CD4-positive, alpha-beta memory T cell (primary cell): ENCODE data around the gene PDE4D. TPM values are rescaled to one million over a fixed set of nuclear protein-coding genes. Genes with fewer than 3 reads are reported as not detected.
"Not testable (repeated sequence)": the region's sequence is repeated elsewhere in the genome, so short reads cannot be mapped to it uniquely, and the experiment has no call there.

ENCODE experiments used
- CTCF ChIA-PET: fragments of 350-600 bp; sonication (Branson Sonifier 250); formaldehyde crosslinking; loops from one replicate; lab custom pipeline; 2021; ENCODE audit warnings: inconsistent platforms; ENCODE audit not compliant: partially characterized antibody; lab: Charles Lee
- POLR2A ChIA-PET: fragments of 350-600 bp; sonication (Branson Sonifier 250); formaldehyde crosslinking; loops from one replicate; lab custom pipeline; 2021; ENCODE audit not compliant: partially characterized antibody; lab: Charles Lee
- DNase-seq, 5 donors: peaks; one replicate each; pipeline versions ENCODE4 v3.0.0 to v3.0.0-alpha.2; 2020 to 2022; ENCODE audit warnings: mixed read lengths in 1 of 5
- H3K27ac ChIP-seq: one replicate; pipeline ENCODE4 v1.7.0; 2013; ENCODE audit warnings: low read depth, low read length
- H3K27me3 ChIP-seq: 2 replicates; pipeline ENCODE4 v1.7.0; 2013; ENCODE audit warnings: mild to moderate bottlenecking, low read length, moderate library complexity; ENCODE audit not compliant: insufficient read depth
- H3K36me3 ChIP-seq: 2 replicates; pipeline ENCODE4 v1.7.0; 2013; ENCODE audit warnings: mild to moderate bottlenecking, low read length, moderate library complexity; ENCODE audit not compliant: insufficient read depth
- H3K4me1 ChIP-seq: 2 replicates; pipeline ENCODE4 v1.7.0; 2013; ENCODE audit warnings: mild to moderate bottlenecking, low read length, moderate library complexity; ENCODE audit not compliant: insufficient read depth
- H3K4me3 ChIP-seq, 2 donors: one replicate each; pipeline ENCODE4 v1.7.0; 2013; ENCODE audit warnings: low read length in 2 of 2, mild to moderate bottlenecking in 1 of 2
- H3K9me3 ChIP-seq, 2 donors: one replicate each; pipeline ENCODE4 v1.7.0; 2013; ENCODE audit warnings: low read length in 2 of 2, control low read depth in 1 of 2; ENCODE audit not compliant: control insufficient read depth in 1 of 2
- H3K27ac Mint-ChIP-seq, 7 donors: one replicate each; pipeline ENCODE4 v1.8.0; 2020 to 2021; ENCODE audit warnings: mixed read lengths in 7 of 7, mild to moderate bottlenecking in 6 of 7, inconsistent platforms in 3 of 7, moderate library complexity in 3 of 7
- H3K27me3 Mint-ChIP-seq, 2 donors: one replicate each; pipeline ENCODE4 v1.8.0; 2020 to 2021; ENCODE audit warnings: mixed read lengths in 2 of 2
- H3K36me3 Mint-ChIP-seq, 2 donors: one replicate each; pipeline ENCODE4 v1.8.0; 2020 to 2021; ENCODE audit warnings: mixed read lengths in 2 of 2, inconsistent platforms in 1 of 2, mild to moderate bottlenecking in 1 of 2
- H3K4me1 Mint-ChIP-seq, 4 donors: one replicate each; pipeline ENCODE4 v1.8.0; 2020 to 2021; ENCODE audit warnings: mixed read lengths in 4 of 4, mild to moderate bottlenecking in 1 of 4
- H3K4me3 Mint-ChIP-seq, 8 donors: one replicate each; pipeline ENCODE4 v1.8.0; 2020 to 2021; ENCODE audit warnings: mixed read lengths in 8 of 8, mild to moderate bottlenecking in 7 of 8, moderate library complexity in 6 of 8, inconsistent platforms in 3 of 8
- H3K9me3 Mint-ChIP-seq, 8 donors: one replicate each; pipeline ENCODE4 v1.8.0; 2020 to 2021; ENCODE audit warnings: mixed read lengths in 8 of 8, mild to moderate bottlenecking in 5 of 8, inconsistent platforms in 3 of 8, moderate library complexity in 1 of 8
- intact Hi-C: fragments of 100-400 bp; cut with micrococcal nuclease; formaldehyde crosslinking; loops from one replicate; pipeline ENCODE4 v1.15.1; 2023
- polyA plus RNA-seq, 2 donors: library from polyadenylated mRNA; unstranded; fragments of 300-500 nt; fragmentation: Illumina TruSeq; gene quantifications; one replicate each; pipeline ENCODE4 v1.2.3, GENCODE V29; 2021
- total RNA-seq, 2 experiments: library from RNA; stranded (reverse); gene quantifications; one replicate each; pipeline ENCODE4 v1.2.3, GENCODE V29; 2021

PDE4D gene
- total and polyA plus RNA-seq, 4 experiments from 2014 or later = 12.3 to 49.7 (median 30.3) TPM

DNA sequence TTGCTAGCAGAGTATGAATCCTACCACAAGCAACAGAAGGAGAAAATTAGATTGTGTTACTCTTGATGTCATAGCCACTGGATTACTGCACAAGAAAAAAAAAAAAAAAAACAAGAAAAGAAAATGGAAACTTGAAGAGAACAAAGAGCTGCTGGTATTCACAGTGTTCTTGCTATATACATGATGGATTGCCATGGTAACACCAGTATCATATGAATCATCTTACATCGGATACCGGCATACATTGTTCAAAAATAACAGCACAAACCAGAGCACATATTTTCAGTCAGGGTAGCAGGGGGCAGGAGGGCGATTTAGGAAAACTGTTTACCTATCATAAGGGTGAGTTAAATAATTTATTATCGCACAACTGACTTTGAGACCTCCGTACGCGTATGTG lies 472.9 kb downstream of the PDE4D start:
- no peaks in the 10 kb centered on the region for H3K9me3 Mint-ChIP-seq
- Histone ChIP-seq H3K9me3 (no peaks in the 10 kb centered on the region), H3K27ac (no peak overlapping the region), H3K4me3 (no peak overlapping the region), H3K27me3 (no peaks in the 10 kb centered on the region), H3K4me1 (no peaks in the 10 kb centered on the region), H3K36me3 (no peaks in the 10 kb centered on the region)
- H3K27ac Mint-ChIP-seq = no peak overlapping the region
- intact Hi-C loops = no loop called here
- H3K4me3 Mint-ChIP-seq = no peak overlapping the region
- ChIA-PET POLR2A (no interaction called here), CTCF (no interaction called here)
- H3K4me1 Mint-ChIP-seq = no peaks in the 10 kb centered on the region
- H3K27me3 Mint-ChIP-seq = peaks cover 2 to 12% of the 10 kb centered on the region in 2 donors
- no peaks in the 10 kb centered on the region for H3K36me3 Mint-ChIP-seq
- no peak for DNase-seq

DNA sequence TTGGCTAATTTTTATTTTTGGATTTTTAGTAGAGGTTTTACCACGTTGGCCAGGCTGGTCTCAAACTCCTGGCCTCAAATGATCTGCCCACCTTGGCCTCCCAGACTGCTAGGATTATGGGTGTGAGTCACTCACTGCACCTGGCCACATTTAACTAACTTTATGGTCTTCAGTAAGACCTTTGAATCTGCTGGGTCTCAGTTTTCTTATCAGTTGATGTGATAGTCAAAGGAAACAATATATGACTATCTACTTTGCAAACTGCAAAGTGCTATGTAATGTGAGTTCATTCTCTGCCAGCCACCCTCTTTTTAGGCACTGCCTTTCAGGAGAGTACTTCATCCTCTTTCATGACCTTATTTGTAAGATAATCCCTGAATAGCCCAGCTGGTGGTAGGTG lies 474.7 kb downstream of the PDE4D start:
- DNase-seq = no peak
- peaks cover 4 to 13% of the 10 kb centered on the region in 2 donors for H3K27me3 Mint-ChIP-seq
- Histone ChIP-seq H3K36me3 (no peaks in the 10 kb centered on the region), H3K4me1 (no peaks in the 10 kb centered on the region), H3K4me3 (no peak overlapping the region), H3K9me3 (no peaks in the 10 kb centered on the region), H3K27ac (no peak overlapping the region), H3K27me3 (no peaks in the 10 kb centered on the region)
- no peak overlapping the region for H3K27ac Mint-ChIP-seq
- intact Hi-C loops = no loop called here
- no peak overlapping the region for H3K4me3 Mint-ChIP-seq
- H3K9me3 Mint-ChIP-seq = no peaks in the 10 kb centered on the region
- ChIA-PET POLR2A (interaction anchor here (0.8 kb wide), 1 partner anchor 29 kb away, joined by 3 read pairs; no protein-coding TSS in a partner anchor), CTCF (no interaction called here)
- no peaks in the 10 kb centered on the region for H3K36me3 Mint-ChIP-seq
- H3K4me1 Mint-ChIP-seq = no peaks in the 10 kb centered on the region

DNA sequence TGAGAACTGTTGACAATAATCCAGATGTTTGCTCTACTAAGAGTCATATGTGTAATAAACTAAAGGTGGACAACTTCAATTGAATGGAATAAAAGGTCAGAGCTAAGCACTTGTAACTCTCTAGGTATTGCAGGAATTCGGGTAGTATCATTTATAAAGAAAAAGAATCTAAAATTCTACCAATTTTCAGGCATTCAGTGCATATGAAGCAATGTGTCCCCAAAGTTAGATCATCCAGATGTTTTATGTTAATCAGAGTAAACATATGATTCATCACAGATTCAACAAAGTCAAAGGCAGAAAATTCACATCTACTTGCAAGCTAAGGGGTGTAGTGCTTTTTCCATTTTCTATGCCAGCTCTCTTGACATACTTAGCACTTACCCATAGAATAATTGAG lies 477.1 kb downstream of the PDE4D start:
- no peaks in the 10 kb centered on the region for H3K9me3 ChIP-seq
- CTCF ChIA-PET = no interaction called here
- Mint-ChIP-seq H3K27ac (no peak overlapping the region), H3K4me3 (no peak overlapping the region), H3K9me3 (no peaks in the 10 kb centered on the region), H3K4me1 (no peaks in the 10 kb centered on the region), H3K36me3 (no peaks in the 10 kb centered on the region), H3K27me3 (peaks cover 6 to 7% of the 10 kb centered on the region in 2 donors)
- DNase-seq = no peak
- no peak overlapping the region for H3K4me3 ChIP-seq
- intact Hi-C loops = no loop called here
- H3K27me3 ChIP-seq = no peaks in the 10 kb centered on the region
- no peaks in the 10 kb centered on the region for H3K36me3 ChIP-seq
- H3K27ac ChIP-seq = no peak overlapping the region
- POLR2A ChIA-PET = no interaction called here
- no peaks in the 10 kb centered on the region for H3K4me1 ChIP-seq

DNA sequence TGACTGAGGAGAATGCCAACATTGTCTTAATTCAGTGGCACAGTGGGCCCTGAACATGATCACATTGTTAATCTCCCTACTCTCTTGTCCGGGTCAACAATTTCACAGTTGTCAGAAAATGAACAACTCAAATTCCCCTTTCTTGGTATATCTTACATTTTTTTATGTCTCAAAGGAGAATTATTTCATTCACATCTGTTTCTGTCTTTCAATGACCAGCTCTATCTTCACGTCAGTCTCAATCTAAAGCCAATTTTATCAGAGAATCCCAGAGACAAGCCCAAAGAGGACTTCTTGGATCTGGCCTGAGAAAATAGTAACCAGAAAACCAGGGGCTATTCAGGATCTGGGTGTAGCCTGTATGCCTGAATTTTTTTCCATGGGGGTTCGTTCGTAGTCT lies 477.5 kb downstream of the PDE4D start:
- H3K27me3 ChIP-seq = no peaks in the 10 kb centered on the region
- Mint-ChIP-seq H3K27ac (no peak overlapping the region), H3K4me3 (no peak overlapping the region), H3K27me3 (peaks cover 6 to 7% of the 10 kb centered on the region in 2 donors), H3K4me1 (no peaks in the 10 kb centered on the region), H3K36me3 (no peaks in the 10 kb centered on the region), H3K9me3 (peaks cover 0 to 1% (median 0%) of the 10 kb centered on the region in 8 donors)
- ChIA-PET CTCF (no interaction called here), POLR2A (no interaction called here)
- no peaks in the 10 kb centered on the region for H3K9me3 ChIP-seq
- H3K36me3 ChIP-seq = no peaks in the 10 kb centered on the region
- no peak for DNase-seq
- no peak overlapping the region for H3K27ac ChIP-seq
- H3K4me1 ChIP-seq = no peaks in the 10 kb centered on the region
- H3K4me3 ChIP-seq = no peak overlapping the region
- intact Hi-C loops = no loop called here

DNA sequence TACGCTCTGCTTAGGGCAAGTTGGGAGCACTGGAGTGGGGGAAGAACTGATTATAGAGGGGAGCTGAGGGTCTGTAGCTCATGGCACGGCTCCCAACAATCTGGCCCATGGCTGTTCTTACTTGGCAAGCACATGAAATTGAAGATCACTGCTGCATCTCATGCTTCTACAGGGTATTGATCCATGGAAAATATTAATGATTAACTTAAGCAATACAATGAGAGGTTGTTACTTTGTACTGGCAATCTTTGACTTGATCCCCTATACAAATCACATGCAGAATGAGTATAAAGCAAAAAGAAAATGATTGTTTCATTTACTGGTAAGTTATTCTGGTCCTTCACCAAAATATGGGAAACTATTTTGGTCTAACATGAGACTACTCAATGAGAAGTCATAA lies 481.1 kb downstream of the PDE4D start:
- H3K36me3 ChIP-seq = no peaks in the 10 kb centered on the region
- no peak overlapping the region for H3K4me3 Mint-ChIP-seq
- no peaks in the 10 kb centered on the region for H3K4me1 ChIP-seq
- no peaks in the 10 kb centered on the region for H3K36me3 Mint-ChIP-seq
- CTCF ChIA-PET = no interaction called here
- H3K27me3 ChIP-seq = no peaks in the 10 kb centered on the region
- peaks cover 2 to 5% of the 10 kb centered on the region in 2 donors for H3K27me3 Mint-ChIP-seq
- H3K27ac ChIP-seq = no peak overlapping the region
- no peaks in the 10 kb centered on the region for H3K9me3 ChIP-seq
- H3K27ac Mint-ChIP-seq = no peak overlapping the region
- no peak overlapping the region for H3K4me3 ChIP-seq
- peaks cover 0 to 10% (median 3%) of the 10 kb centered on the region in 8 donors for H3K9me3 Mint-ChIP-seq
- intact Hi-C loops = loop anchor here (1.0 kb wide), 1 partner anchor 38 kb away; no protein-coding TSS in a partner anchor
- POLR2A ChIA-PET = no interaction called here
- no peak for DNase-seq
- no peaks in the 10 kb centered on the region for H3K4me1 Mint-ChIP-seq

DNA sequence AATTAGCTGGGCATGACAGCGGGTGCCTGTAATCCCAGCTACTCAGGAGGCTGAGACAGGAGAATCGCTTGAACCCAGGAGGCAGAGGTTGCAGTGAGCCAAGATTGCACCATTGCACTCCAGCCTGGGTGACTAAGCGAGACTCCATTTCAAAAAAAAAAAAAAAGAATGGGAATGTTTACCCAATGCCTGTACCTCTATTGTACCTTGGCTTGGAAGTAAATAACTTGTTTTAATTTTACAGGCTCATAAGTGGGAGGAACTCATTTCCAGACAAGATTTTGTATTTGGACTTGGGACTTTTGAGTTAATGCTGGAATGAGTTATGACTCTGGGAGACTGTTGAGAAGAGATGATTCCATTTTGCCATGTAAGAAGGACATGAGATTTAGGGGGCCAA lies 484.5 kb downstream of the PDE4D start:
- H3K27ac Mint-ChIP-seq, H3K36me3 ChIP-seq, H3K27ac ChIP-seq, H3K36me3 Mint-ChIP-seq, POLR2A ChIA-PET, H3K4me3 ChIP-seq, H3K4me1 Mint-ChIP-seq, H3K27me3 ChIP-seq, H3K4me1 ChIP-seq, intact Hi-C loops, CTCF ChIA-PET, H3K9me3 Mint-ChIP-seq, H3K9me3 ChIP-seq, DNase-seq, H3K4me3 Mint-ChIP-seq, H3K27me3 Mint-ChIP-seq: not testable (repeated sequence)

DNA sequence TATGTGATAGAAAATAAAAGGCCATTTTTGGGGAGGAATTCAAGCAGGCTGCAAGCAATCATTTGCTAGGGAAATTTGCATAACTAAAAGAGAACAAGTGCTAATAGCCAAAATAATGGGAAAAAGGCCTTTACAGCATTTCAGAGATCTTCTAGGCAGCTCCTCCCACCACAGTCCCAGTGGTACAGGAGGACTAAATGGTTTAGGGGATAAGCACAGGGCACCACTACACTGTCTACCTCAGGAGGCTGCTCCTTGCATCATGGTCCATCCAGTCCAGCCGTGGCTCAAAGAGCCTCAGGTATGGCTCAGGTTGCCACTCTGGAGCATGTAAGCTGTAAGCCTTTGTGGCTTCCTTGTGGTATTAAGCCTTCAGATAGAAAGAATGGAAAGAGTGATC lies 485.6 kb downstream of the PDE4D start:
- Mint-ChIP-seq H3K27ac (no peak overlapping the region), H3K4me3 (no peak overlapping the region), H3K9me3 (peaks cover 3 to 10% (median 5%) of the 10 kb centered on the region in 8 donors), H3K27me3 (peaks cover 2 to 3% of the 10 kb centered on the region in 2 donors), H3K4me1 (no peaks in the 10 kb centered on the region), H3K36me3 (no peaks in the 10 kb centered on the region)
- Histone ChIP-seq H3K27me3 (no peaks in the 10 kb centered on the region), H3K36me3 (no peaks in the 10 kb centered on the region), H3K4me3 (no peak overlapping the region), H3K4me1 (no peaks in the 10 kb centered on the region), H3K9me3 (no peaks in the 10 kb centered on the region), H3K27ac (no peak overlapping the region)
- DNase-seq = no peak
- ChIA-PET POLR2A (no interaction called here), CTCF (no interaction called here)
- intact Hi-C loops = no loop called here

DNA sequence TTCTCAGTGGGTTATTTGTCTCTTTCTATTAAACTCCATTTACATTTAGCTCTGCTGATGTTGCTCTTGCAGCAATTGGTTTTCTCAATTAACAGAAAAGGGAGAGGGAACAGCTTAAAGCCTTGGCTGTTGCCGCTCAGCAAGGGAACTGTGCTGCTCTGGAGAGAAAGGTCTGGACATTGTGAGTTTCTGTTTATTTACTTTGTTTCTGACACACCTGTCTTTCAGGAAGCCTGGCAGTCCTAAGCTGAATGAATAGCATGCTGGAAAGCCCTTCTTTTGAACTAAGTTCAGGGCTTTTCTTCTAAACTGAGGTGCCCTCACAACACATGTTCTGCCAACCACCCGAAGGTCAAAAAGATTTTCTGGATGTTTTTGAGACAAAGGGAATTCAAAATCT lies 491.9 kb downstream of the PDE4D start:
- Mint-ChIP-seq H3K27me3 (peaks cover 2 to 3% of the 10 kb centered on the region in 2 donors), H3K36me3 (no peaks in the 10 kb centered on the region), H3K4me1 (no peaks in the 10 kb centered on the region), H3K27ac (no peak overlapping the region), H3K4me3 (no peak overlapping the region), H3K9me3 (peaks cover 0 to 5% (median 0%) of the 10 kb centered on the region in 8 donors)
- no peaks in the 10 kb centered on the region for H3K9me3 ChIP-seq
- no peak overlapping the region for H3K27ac ChIP-seq
- ChIA-PET CTCF (interaction anchor here (1.0 kb wide), 1 partner anchor 409 kb away, joined by 3 read pairs; no protein-coding TSS in a partner anchor), POLR2A (no interaction called here)
- no peak for DNase-seq
- H3K4me3 ChIP-seq = no peak overlapping the region
- H3K4me1 ChIP-seq = no peaks in the 10 kb centered on the region
- intact Hi-C loops = no loop called here
- H3K36me3 ChIP-seq = no peaks in the 10 kb centered on the region
- H3K27me3 ChIP-seq = no peaks in the 10 kb centered on the region
